ENCODE measurements around the gene DCAF10.

DNA sequence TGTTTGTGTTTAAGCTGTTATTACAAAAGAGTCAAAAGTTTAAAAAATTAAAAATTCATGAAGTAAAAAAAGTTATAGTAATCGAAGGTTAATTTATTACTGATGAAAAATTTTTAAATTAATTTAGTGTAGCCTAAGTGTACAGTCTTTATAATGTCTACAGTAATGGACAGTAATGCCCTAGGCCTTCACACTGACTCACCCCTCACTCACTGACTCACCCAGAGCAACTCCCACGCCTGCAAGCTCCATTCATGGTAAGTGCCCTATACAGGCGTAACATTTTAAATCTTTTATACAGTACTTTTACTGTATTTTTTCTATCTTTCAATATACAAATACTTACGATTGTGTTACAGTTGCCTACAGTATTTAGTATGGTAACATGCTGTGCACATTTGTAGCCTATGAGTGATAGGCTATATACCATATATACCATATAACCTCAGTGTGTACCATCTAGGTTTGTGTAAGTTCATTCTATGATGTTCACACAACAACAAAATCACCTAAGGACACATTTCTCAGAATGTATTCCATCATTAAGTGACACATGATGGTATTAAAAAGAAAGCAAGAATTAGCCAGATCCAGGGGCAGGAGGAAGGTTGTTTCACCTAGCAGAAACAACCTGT is 40.1 kb downstream of the DCAF10 start:
- TF ChIP-seq, protein P1, sequence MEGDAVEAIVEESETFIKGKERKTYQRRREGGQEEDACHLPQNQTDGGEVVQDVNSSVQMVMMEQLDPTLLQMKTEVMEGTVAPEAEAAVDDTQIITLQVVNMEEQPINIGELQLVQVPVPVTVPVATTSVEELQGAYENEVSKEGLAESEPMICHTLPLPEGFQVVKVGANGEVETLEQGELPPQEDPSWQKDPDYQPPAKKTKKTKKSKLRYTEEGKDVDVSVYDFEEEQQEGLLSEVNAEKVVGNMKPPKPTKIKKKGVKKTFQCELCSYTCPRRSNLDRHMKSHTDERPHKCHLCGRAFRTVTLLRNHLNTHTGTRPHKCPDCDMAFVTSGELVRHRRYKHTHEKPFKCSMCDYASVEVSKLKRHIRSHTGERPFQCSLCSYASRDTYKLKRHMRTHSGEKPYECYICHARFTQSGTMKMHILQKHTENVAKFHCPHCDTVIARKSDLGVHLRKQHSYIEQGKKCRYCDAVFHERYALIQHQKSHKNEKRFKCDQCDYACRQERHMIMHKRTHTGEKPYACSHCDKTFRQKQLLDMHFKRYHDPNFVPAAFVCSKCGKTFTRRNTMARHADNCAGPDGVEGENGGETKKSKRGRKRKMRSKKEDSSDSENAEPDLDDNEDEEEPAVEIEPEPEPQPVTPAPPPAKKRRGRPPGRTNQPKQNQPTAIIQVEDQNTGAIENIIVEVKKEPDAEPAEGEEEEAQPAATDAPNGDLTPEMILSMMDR (IDR thresholded peaks at IDR 0.05), result no peak
- TF ChIP-seq POLR2A (IDR thresholded peaks at IDR 0.05), result no peak

All from Peyer's patch (tissue), 4 donors.